GM10248 (cell line): ENCODE results near the gene SLCO2A1.

Experiments used
- CTCF ChIA-PET: fragments of 300-600 bp; sonication (Branson Sonifier 250); formaldehyde crosslinking; extraction: SDS; loops from one replicate; lab custom pipeline; 2021; ENCODE audit warnings: antibody characterized with exemption; lab: Yijun Ruan, JAX
- POLR2A ChIA-PET: fragments of 350-650 bp; sonication (Branson Sonifier 250); formaldehyde crosslinking; extraction: SDS; loops from one replicate; lab custom pipeline; 2020; ENCODE audit warnings: antibody characterized with exemption; lab: Yijun Ruan, JAX
- DNase-seq: peaks from one replicate; pipeline ENCODE4 v3.0.0; 2012; ENCODE audit errors: extremely low spot score
- TF ChIP-seq, protein P1 (sequence below): IDR thresholded peaks from 2 replicates; pipeline ENCODE4 v1.5.1; 2012; ENCODE audit warnings: mild to moderate bottlenecking, low read depth; ENCODE audit errors: extremely low read depth, missing control alignments, control extremely low read depth

SLCO2A1 gene

DNA sequence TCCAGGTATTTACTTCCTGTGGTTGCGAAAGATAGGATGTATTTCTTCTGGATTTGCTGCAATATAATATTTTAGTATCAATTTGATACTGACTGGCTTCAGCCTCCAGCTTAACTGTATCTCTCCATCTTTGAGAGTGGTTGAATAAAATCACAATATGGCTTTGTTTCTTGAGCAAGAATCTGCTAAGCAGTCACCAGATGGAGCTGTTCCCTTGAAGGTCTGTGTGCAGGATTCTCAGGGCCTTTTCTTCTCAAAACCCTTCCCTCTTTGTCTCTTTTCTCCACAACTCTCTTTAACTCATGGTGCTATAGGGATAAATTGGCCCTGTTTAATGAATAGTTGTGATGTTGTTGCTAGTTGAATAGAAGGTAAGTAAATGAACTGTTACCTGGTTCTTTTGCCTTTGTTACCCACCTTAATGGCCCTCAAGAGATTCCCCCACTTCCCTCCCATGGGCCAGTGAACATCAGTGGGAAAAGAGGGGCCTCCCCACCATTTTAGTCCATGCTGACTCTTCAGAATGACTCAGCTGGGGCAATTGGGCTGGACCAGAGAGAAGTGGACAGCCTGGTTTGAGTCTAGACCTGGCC, 99.3 kb downstream of the SLCO2A1 start:
- POLR2A ChIA-PET = no interaction called here
- CTCF ChIA-PET = interaction anchor here (1.0 to 1.8 kb wide), 8 partner anchors 15 to 282 kb away, joined by 3 to 11 read pairs (median 4); no protein-coding TSS in a partner anchor
- no peak for DNase-seq
- TF ChIP-seq, protein P1, sequence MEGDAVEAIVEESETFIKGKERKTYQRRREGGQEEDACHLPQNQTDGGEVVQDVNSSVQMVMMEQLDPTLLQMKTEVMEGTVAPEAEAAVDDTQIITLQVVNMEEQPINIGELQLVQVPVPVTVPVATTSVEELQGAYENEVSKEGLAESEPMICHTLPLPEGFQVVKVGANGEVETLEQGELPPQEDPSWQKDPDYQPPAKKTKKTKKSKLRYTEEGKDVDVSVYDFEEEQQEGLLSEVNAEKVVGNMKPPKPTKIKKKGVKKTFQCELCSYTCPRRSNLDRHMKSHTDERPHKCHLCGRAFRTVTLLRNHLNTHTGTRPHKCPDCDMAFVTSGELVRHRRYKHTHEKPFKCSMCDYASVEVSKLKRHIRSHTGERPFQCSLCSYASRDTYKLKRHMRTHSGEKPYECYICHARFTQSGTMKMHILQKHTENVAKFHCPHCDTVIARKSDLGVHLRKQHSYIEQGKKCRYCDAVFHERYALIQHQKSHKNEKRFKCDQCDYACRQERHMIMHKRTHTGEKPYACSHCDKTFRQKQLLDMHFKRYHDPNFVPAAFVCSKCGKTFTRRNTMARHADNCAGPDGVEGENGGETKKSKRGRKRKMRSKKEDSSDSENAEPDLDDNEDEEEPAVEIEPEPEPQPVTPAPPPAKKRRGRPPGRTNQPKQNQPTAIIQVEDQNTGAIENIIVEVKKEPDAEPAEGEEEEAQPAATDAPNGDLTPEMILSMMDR = peak; percentile 56

DNA sequence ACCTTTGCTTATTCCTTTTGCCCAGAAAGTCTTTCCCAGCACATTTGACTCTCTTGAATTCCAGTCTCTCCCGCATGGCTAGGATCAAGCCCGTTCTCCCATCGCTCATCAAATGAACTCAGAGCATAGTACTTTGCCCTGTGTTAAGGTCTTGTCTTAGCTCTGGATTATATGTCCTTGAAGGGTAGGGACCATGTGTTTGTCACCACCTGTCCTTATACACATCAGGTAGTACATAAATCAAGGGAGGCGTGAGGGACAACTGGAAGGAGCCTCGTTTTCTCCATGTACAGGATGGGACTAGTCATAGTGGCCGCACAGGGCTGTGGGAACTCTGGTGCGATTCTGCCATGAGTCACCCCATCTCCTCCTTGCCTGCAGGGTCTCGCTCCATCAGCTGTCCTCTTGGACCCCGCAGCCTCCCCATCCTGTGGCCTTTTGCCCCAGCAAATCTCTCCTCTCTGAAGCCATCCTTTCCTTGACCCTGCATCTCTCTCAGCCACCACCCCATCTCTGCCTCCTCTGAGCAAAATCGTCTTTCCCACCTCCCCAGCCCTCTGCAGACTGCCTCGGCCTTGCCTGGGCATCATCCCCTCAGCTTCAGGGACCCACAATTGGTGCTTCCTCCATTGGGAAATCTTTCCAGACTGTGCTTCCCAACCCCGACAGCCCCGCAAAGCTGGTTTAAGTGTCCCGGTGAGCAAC, 100.7 kb downstream of the SLCO2A1 start:
- ChIA-PET CTCF (interaction anchor here (1.1 to 2.2 kb wide), 13 partner anchors 10 to 1203 kb away, joined by 3 to 11 read pairs (median 4); no protein-coding TSS in a partner anchor), POLR2A (no interaction called here)
- TF ChIP-seq, protein P1 = no peak
- DNase-seq = no peak

DNA sequence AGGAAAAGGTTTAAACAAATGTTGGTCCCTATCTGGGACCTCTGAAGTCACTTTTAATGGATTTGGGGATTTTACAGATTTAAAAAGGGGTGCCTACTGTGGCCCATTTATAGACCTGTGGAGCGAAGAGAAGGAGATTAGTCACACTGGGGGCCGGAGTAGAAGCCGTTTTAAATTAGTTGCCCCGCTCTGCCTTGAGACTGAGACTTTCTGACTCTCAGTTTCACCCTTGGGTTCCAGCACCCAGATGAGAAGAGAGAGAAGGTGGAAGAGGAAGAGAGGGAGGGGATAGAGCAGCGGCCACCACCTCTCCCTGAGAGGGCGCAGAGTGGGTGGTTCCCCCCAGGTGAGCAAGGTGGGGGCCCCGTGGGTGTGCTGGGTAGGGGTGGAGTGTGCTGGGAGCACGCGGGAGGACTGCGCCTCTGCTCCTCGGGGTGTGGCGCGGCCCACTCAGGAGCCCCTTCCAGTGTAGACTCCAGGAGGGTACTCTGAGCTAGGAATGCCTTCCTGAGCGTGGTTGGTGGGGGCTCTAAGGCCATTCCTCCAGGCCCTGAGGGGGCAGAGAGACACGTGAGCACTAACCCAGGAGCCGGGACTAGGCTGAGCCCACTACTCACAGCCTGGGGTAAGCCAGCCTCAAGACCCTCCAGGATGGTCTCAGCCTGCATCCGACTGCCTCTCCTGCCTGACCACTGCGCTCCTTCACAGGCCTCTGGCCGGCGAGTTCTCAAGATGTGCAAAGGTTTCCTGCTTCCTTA, 101.4 kb downstream of the SLCO2A1 start:
- POLR2A ChIA-PET = no interaction called here
- CTCF ChIA-PET = interaction anchor here (0.6 to 2.2 kb wide), 18 partner anchors 9 to 1202 kb away, joined by 3 to 6 read pairs (median 3); no protein-coding TSS in a partner anchor
- TF ChIP-seq, protein P1 = no peak
- peak; percentile 35 for DNase-seq

DNA sequence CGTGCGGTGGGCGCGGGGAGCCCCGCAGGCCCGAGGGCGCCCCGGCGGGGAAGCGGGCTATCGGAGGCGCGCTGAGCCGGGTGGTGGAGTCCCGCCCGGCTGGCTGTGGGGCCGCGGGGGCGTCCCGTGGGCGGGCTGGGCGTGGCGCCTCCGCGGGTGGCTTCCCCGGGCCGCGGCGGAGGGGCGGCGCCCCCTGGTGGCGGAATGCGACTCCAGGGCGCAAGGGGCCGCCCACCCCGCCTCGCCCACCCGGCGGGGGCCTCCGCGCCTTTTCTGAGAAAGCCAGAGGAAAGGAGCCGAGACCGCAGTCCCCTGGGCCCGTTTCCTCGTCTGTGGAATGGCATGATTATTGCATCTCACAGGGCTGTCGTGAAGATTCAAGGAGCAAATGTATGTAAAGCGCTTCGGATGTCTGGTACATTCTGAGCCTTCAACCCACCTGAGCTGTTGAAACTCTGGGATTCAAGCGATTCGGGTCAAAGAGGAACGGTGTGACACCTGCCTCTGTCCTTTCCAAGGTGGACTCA, 102.1 kb downstream of the SLCO2A1 start:
- CTCF ChIA-PET = interaction anchor here (0.6 to 2.2 kb wide), 18 partner anchors 8 to 1201 kb away, joined by 3 to 6 read pairs (median 3); no protein-coding TSS in a partner anchor
- DNase-seq = peak; percentile 91
- TF ChIP-seq, protein P1 = peak; percentile 74

DNA sequence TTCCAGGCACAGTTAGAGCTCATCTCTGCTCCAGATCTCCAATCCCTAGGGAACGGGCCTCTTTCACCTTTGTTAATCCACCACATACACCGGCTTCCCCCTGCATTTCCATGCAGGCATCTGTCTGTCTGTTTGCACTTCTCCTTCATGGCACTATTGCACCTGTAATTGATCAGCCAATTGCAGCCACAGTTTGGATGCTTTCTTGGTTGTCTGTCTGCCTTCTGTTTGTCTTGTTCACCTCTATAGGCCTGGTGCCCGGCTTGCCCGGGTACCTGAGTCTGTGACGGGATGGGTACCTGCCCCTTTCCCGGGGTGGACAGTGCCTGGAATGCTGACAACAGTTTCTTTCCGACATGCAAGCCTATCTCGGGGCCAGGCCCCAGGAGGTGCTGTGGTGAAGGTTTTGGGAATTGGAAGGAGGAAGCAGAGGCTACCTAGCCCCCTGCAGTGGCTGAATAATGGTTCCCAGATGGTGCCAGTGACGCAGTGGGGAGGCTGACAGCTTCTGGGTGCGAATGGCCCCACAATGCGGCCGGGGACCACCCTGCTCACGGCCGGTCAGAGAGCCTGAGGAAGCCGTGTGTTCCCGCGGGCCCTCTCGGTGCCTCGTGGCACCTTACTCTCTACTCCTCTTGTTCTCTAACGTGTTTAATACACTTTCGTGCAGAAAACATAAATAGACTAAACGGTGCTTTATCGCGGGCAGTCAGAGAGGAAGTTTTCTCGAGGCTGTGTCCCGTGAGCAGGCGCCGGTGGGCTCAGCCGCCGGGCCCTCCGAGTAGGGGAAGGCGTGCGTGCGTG, 102.8 kb downstream of the SLCO2A1 start:
- TF ChIP-seq, protein P1 = no peak
- ChIA-PET POLR2A (no interaction called here), CTCF (interaction anchor here (1.1 to 1.7 kb wide), 2 partner anchors 107 to 109 kb away, joined by 3 to 4 read pairs; no protein-coding TSS in a partner anchor)
- peak; percentile 10 for DNase-seq

More for the DNA sequence above, 102.1 kb downstream of the SLCO2A1 start:
- POLR2A ChIA-PET = no interaction called here
